Osteocyte (in vitro differentiated cells): ENCODE data around the gene XCL2. TPM values are rescaled to one million over a fixed set of nuclear protein-coding genes. Genes with fewer than 3 reads are reported as not detected.
A peak's percentile ranks its signal among the peaks of the same experiment; 100 is the strongest.
"Not testable (repeated sequence)": the region's sequence is repeated elsewhere in the genome, so short reads cannot be mapped to it uniquely, and the experiment has no call there.

Experiments
- DNase-seq: peaks from one replicate; pipeline ENCODE4 v3.0.0; 2021; ENCODE audit warnings: mixed read lengths; ENCODE audit not compliant: unreplicated experiment; ENCODE audit errors: extremely low spot score
- H3K27ac Mint-ChIP-seq: one replicate; pipeline ENCODE4 v1.8.0; 2021; ENCODE audit warnings: mild to moderate bottlenecking, mixed read lengths; ENCODE audit not compliant: unreplicated experiment
- H3K27me3 Mint-ChIP-seq: one replicate; pipeline ENCODE4 v1.8.0; 2021; ENCODE audit warnings: mixed read lengths; ENCODE audit not compliant: unreplicated experiment
- H3K36me3 Mint-ChIP-seq: one replicate; pipeline ENCODE4 v1.8.0; 2021; ENCODE audit warnings: mixed read lengths; ENCODE audit not compliant: unreplicated experiment
- H3K4me1 Mint-ChIP-seq: one replicate; pipeline ENCODE4 v1.8.0; 2021; ENCODE audit warnings: mixed read lengths; ENCODE audit not compliant: unreplicated experiment
- H3K4me3 Mint-ChIP-seq: one replicate; pipeline ENCODE4 v1.8.0; 2021; ENCODE audit warnings: mild to moderate bottlenecking, moderate library complexity, mixed read lengths; ENCODE audit not compliant: unreplicated experiment
- H3K9me3 Mint-ChIP-seq: one replicate; pipeline ENCODE4 v1.8.0; 2021; ENCODE audit warnings: mixed read lengths; ENCODE audit not compliant: unreplicated experiment
- CTCF ChIP-seq: fragments of 200-600 bp; sonication (generic); IDR thresholded peaks from 2 replicates; pipeline ENCODE4 v1.5.0; 2021; ENCODE audit warnings: antibody characterized with exemption, mild to moderate bottlenecking, moderate library complexity
- total RNA-seq: library from RNA; stranded (reverse); gene quantifications from 2 replicates; pipeline ENCODE4 v1.2.1, GENCODE V29; 2021

XCL2 gene
- total RNA-seq, 1 donor from 2014 or later: not detected

GRCh38 chr1:168574234-168574633 lies 30.4 kb upstream of the XCL2 start:
- H3K4me3 Mint-ChIP-seq, H3K9me3 Mint-ChIP-seq, DNase-seq, H3K36me3 Mint-ChIP-seq, H3K27ac Mint-ChIP-seq, H3K4me1 Mint-ChIP-seq: not testable (repeated sequence)
- peaks cover 47% of the 10 kb centered on the region for H3K27me3 Mint-ChIP-seq
- TF ChIP-seq CTCF: peak; percentile 58

- no peaks in the 10 kb centered on the region for H3K9me3 Mint-ChIP-seq
- H3K36me3 Mint-ChIP-seq: no peaks in the 10 kb centered on the region
- no peak for DNase-seq
- no peaks in the 10 kb centered on the region for H3K4me1 Mint-ChIP-seq
- H3K27ac Mint-ChIP-seq: no peak overlapping the region
- TF ChIP-seq CTCF: no peak
- peaks cover 59% of the 10 kb centered on the region for H3K27me3 Mint-ChIP-seq
- H3K4me3 Mint-ChIP-seq: no peak overlapping the region
These were observed 28.8 kb upstream of the XCL2 start for GRCh38 chr1:168572633-168573032.

- no peak overlapping the region for H3K27ac Mint-ChIP-seq
- DNase-seq: no peak
- H3K4me3 Mint-ChIP-seq: no peak overlapping the region
These were observed 26.9 kb upstream of the XCL2 start for GRCh38 chr1:168570652-168571051.

GRCh38 chr1:168568346-168568745 lies 24.5 kb upstream of the XCL2 start:
- Mint-ChIP-seq H3K4me1 (no peaks in the 10 kb centered on the region), H3K27me3 (peaks cover 69% of the 10 kb centered on the region), H3K36me3 (no peaks in the 10 kb centered on the region), H3K4me3 (no peak overlapping the region), H3K27ac (no peak overlapping the region), H3K9me3 (peaks cover 2% of the 10 kb centered on the region)
- TF ChIP-seq CTCF: no peak
- no peak for DNase-seq

More at GRCh38 chr1:168570652-168571051, 26.9 kb upstream of the XCL2 start:
- Mint-ChIP-seq H3K9me3 (no peaks in the 10 kb centered on the region), H3K36me3 (no peaks in the 10 kb centered on the region), H3K27me3 (peaks cover 61% of the 10 kb centered on the region), H3K4me1 (no peaks in the 10 kb centered on the region)
- no peak for TF ChIP-seq CTCF

DNA sequence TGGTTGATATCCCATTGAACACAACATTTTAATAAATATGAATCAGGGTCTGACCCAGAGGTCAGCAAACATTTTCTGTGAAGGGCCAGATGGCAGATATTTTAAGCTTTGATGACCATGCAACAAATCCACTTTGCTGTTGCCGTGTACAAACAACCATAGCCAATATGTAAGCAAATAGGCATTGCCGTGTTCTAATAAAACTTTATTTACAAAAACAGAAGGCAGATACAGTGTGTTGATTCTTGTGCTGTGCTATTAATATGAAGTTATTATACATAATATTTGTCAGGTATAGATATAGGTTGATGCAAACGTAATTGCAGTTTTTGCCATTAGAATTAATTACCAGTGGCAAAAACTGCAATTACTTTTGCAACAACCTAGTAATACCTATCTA lies 23.8 kb upstream of the XCL2 start:
- no peak for DNase-seq
- Mint-ChIP-seq H3K27ac (no peak overlapping the region), H3K9me3 (peaks cover 10% of the 10 kb centered on the region), H3K4me1 (no peaks in the 10 kb centered on the region), H3K4me3 (no peak overlapping the region), H3K27me3 (peaks cover 72% of the 10 kb centered on the region), H3K36me3 (no peaks in the 10 kb centered on the region)
- no peak for TF ChIP-seq CTCF
